ENCODE results near the gene SCN4B. TPM values are rescaled to one million over a fixed set of nuclear protein-coding genes. Genes with fewer than 3 reads are reported as not detected.

SCN4B gene
- total and polyA plus RNA-seq, 2 of the 8 experiments (the other 6 are each of a cell fraction or from before 2014, with no cell fraction given) = 2.8 to 4.9 TPM

- Histone ChIP-seq H3K36me3 (ENCODE audit: control insufficient read depth in 2 of 4, insufficient read depth in 4 of 4, low read length in 3 of 4) (no peaks in the 10 kb centered on the region), H4K20me1 (replicated peaks in 1 of 2; ENCODE audit: control insufficient read depth in 1 of 2, insufficient read depth in 2 of 2, low read length in 2 of 2) (no peaks in the 10 kb centered on the region), H2BK5ac (ENCODE audit: low read depth, low read length) (no peak overlapping the region), H2AFZ (ENCODE audit: low read length) (no peak overlapping the region), H4K5ac (ENCODE audit: insufficient read length, low read depth, low read length) (no peak overlapping the region), H3K27ac (ENCODE audit: low read depth, low read length) (no peak overlapping the region), H2BK15ac (ENCODE audit: low read length) (no peak overlapping the region), H2BK12ac (ENCODE audit: low read depth, low read length) (no peak overlapping the region), H3K79me2 (ENCODE audit: control insufficient read depth in 1 of 2, insufficient read depth in 2 of 2, low read length in 2 of 2) (no peaks in the 10 kb centered on the region), H3K27me3 (replicated peaks in 1 of 4; ENCODE audit: control insufficient read depth in 3 of 4, extremely low read depth in 1 of 4, insufficient read depth in 3 of 4, low read length in 3 of 4) (no peaks in the 10 kb centered on the region), H3K23ac (ENCODE audit: insufficient read length) (no peak overlapping the region), H3K9ac (replicated peaks in 1 of 4; ENCODE audit: extremely low read depth in 1 of 4, low read depth in 3 of 4, low read length in 3 of 4) (no peak overlapping the region), H3K23me2 (ENCODE audit: low read depth, low read length) (no peaks in the 10 kb centered on the region; the same call in 1 of the 2 replicates), H3K56ac (replicated peaks; ENCODE audit: insufficient read length, low read depth, low read length) (no peak overlapping the region), H3K18ac (ENCODE audit: extremely low read depth, low read length) (no peak overlapping the region), H3K79me1 (ENCODE audit: low read depth, low read length) (no peaks in the 10 kb centered on the region), H2BK20ac (ENCODE audit: low read length) (no peak overlapping the region), H4K91ac (replicated peaks; ENCODE audit: insufficient read length, low read length) (no peak overlapping the region), H3K4me1 (replicated peaks in 1 of 4; ENCODE audit: control insufficient read depth in 3 of 4, insufficient read depth in 4 of 4, low read length in 3 of 4) (peaks cover 0 to 2% (median 0%) of the 10 kb centered on the region in 4 experiments; a peak in 1 of 7 replicates), H2BK120ac (replicated peaks; ENCODE audit: low read depth, low read length) (no peak overlapping the region), H4K8ac (ENCODE audit: extremely low read depth, insufficient read depth, low read length) (no peak overlapping the region), H3K9me3 (ENCODE audit: insufficient read depth in 2 of 2, low read depth in 1 of 2, low read length in 1 of 2) (no peaks in the 10 kb centered on the region), H3K14ac (ENCODE audit: insufficient read length) (no peak overlapping the region), H3K4me3 (ENCODE audit: extremely low read depth in 1 of 4, insufficient read depth in 2 of 4, low read depth in 3 of 4, low read length in 4 of 4) (no peak overlapping the region), H2AK5ac (ENCODE audit: low read depth, low read length) (no peak overlapping the region), H3K4ac (replicated peaks; ENCODE audit: insufficient read length, low read depth, low read length) (no peak overlapping the region), H3K4me2 (ENCODE audit: insufficient read depth in 1 of 2, low read depth in 2 of 2, low read length in 2 of 2) (no peak overlapping the region)
- ChIA-PET POLR2A (ENCODE audit: partially characterized antibody) (interaction anchor here (0.9 kb wide), 1 partner anchor 56 kb away, joined by 3 read pairs; no protein-coding TSS in a partner anchor), CTCF (ENCODE audit: partially characterized antibody) (interaction anchor here (0.8 to 1.7 kb wide), 4 partner anchors 11 to 46 kb away, joined by 3 to 7 read pairs (median 4); no protein-coding TSS in a partner anchor)
- DNase-seq (ENCODE audit: low read depth in 1 of 2, low spot score in 2 of 2) (no peak), FAIRE-seq (no peak)
- WGBS, 2 experiments (ENCODE audit: extremely low coverage in 1 of 2, insufficient coverage in 1 of 2, insufficient read length in 1 of 2, insufficient replicate concordance in 2 of 2, low coverage in 1 of 2, low lambda C conversion rate in 2 of 2, missing lambda C conversion rate in 1 of 2) = 93% methylated on average over 4 of the region's 4 CpGs; no CpG with 5 or more reads in 1 of the 2 experiments
- no peak for TF ChIP-seq CBX5 (IDR thresholded peaks at IDR 0.05; ENCODE audit: low read depth, low read length)
- TF ChIP-seq E2F6 (IDR thresholded peaks at IDR 0.05) = no peak
- no peak for TF ChIP-seq CTCF (IDR thresholded peaks at IDR 0.05; ENCODE audit: control extremely low read depth in 1 of 3, insufficient read depth in 1 of 3, low read depth in 1 of 3, low read length in 3 of 3)
- TF ChIP-seq GABPA (IDR thresholded peaks at IDR 0.05; ENCODE audit: borderline replicate concordance, insufficient read depth, low read length) = no peak
- TF ChIP-seq HDAC2 (IDR thresholded peaks at IDR 0.05; ENCODE audit: borderline replicate concordance in 1 of 2, low read depth in 2 of 2, low read length in 2 of 2) = no peak
- no peak for TF ChIP-seq SIRT6 (IDR thresholded peaks at IDR 0.05; ENCODE audit: low read length)
- no peak for TF ChIP-seq KDM5A (IDR thresholded peaks at IDR 0.05; ENCODE audit: low read length)
- TF ChIP-seq NANOG (IDR thresholded peaks at IDR 0.05; ENCODE audit: insufficient read depth, low read depth, low read length, poor library complexity, severe bottlenecking) = no peak
- TF ChIP-seq EZH2 (IDR thresholded peaks at IDR 0.05; ENCODE audit: low read depth, low read length, severe bottlenecking) = no peak
- TF ChIP-seq POLR2A (IDR thresholded peaks at IDR 0.05; ENCODE audit: control extremely low read depth in 1 of 2, low read depth in 2 of 2, low read length in 2 of 2) = no peak
Measured at GRCh38 chr11:118128310-118128709, 24.3 kb downstream of the SCN4B start.

All from H1 (cell line).